Spleen (tissue), 7 donors: Measurements from ENCODE around the gene GLIPR1L2.

ENCODE experiments used
- CTCF ChIP-seq, 11 experiments: fragments of 200-600 bp in 7 of 11; fragments of 450-650 bp in 4 of 11; sonication (generic) in 4 of 11; IDR thresholded peaks in 8 of 11; conservative IDR thresholded peaks in 3 of 11; 1 replicate in 7 of 11; 2 replicates in 4 of 11; pipeline versions ENCODE4 v1.4.0 to v1.8.0; 2016 to 2021; ENCODE audit warnings: antibody characterized with exemption in 11 of 11, inconsistent platforms in 4 of 11, mild to moderate bottlenecking in 1 of 11
- POLR2A ChIP-seq, 3 donors: fragments of 450-650 bp; IDR thresholded peaks; one replicate each; pipeline ENCODE4 v1.5.1; 2017; ENCODE audit warnings: antibody characterized with exemption in 3 of 3, mild to moderate bottlenecking in 1 of 3
- donor health status: DM: no; HTN: no; CAD: no; lungs with moderate emphysema.
- donor health status: DM: no; HTN: no; CAD: no.
- donor health status: DM: no; HTN: no; CAD: no.

GRCh38 chr12:75366629-75367028 is 24.3 kb upstream of the GLIPR1L2 start:
- TF ChIP-seq CTCF (IDR thresholded peaks at IDR 0.05 in 8 of 11, conservative IDR thresholded peaks at IDR 0.05 in 3 of 11) (no peak), POLR2A (IDR thresholded peaks at IDR 0.05) (no peak)
